Endothelial cell of umbilical vein (primary cell): ENCODE data around the gene DQX1.

Source experiments
- CTCF ChIP-seq, 2 donors: IDR thresholded peaks; 1 replicate in 1 of 2; 2 replicates in 1 of 2; pipeline ENCODE4 v1.5.1; 2011; ENCODE audit warnings: low read length in 2 of 2, mild to moderate bottlenecking in 2 of 2, moderate library complexity in 2 of 2, control low read depth in 1 of 2, inconsistent platforms in 1 of 2, low read depth in 1 of 2; ENCODE audit not compliant: insufficient read depth in 1 of 2; ENCODE audit errors: extremely low read depth in 1 of 2
- EZH2 ChIP-seq: IDR thresholded peaks from 2 replicates; pipeline ENCODE4 v1.6.1; 2012; ENCODE audit warnings: borderline replicate concordance, low read depth, mild to moderate bottlenecking, moderate library complexity, low read length, inconsistent platforms; ENCODE audit not compliant: severe bottlenecking

GRCh38 chr2:74538881-74539339 lies 12.9 kb upstream of the DQX1 start:
- TF ChIP-seq EZH2 = no peak
- no peak for TF ChIP-seq CTCF (IDR thresholded peaks at IDR 0.05; ENCODE audit: extremely low read depth in 1 of 2, insufficient read depth in 1 of 2, low read depth in 1 of 2, low read length in 2 of 2)
